ENCODE results near the gene TSPYL6. TPM values are rescaled to one million over a fixed set of nuclear protein-coding genes. Genes with fewer than 3 reads are reported as not detected.
A peak's percentile ranks its signal among the peaks of the same experiment; 100 is the strongest.
"Not testable (repeated sequence)": the region's sequence is repeated elsewhere in the genome, so short reads cannot be mapped to it uniquely, and the experiment has no call there.

Gene TSPYL6
- not detected in 2 replicates for total RNA-seq (2022)
- not detected for Bru-seq, nascent RNA
- BruChase-seq, experiment 1, labeled RNA remaining after a 6-hour chase: not detected
- percentile 14 among the genes with signal in this experiment for BruChase-seq, experiment 2, labeled RNA remaining after a 2-hour chase
- long read RNA-seq: 0 reads

GRCh38 chr2:54256091-54256694, at the start of gene TSPYL6:
TSPYL6 (minus strand) TSS chr2:54256229; CDS start chr2:54256151, 78 bp downstream.
- no peaks in the 10 kb centered on the region for H3K27me3 Mint-ChIP-seq (ENCODE audit: unreplicated experiment)
- no peak within 1 kb of the TSS for H3K4me3 Mint-ChIP-seq (ENCODE audit: low read depth, unreplicated experiment)
- intact Hi-C loops (cut with micrococcal nuclease; ENCODE audit: unreplicated experiment): no loop called here
- TF ChIP-seq CTCF (IDR thresholded peaks at IDR 0.05; ENCODE audit: unreplicated experiment): no peak
- no peak for DNase-seq
- no peaks in the 10 kb centered on the region for H3K4me1 Mint-ChIP-seq (ENCODE audit: low read depth, unreplicated experiment)
- no peak within 1 kb of the TSS for H3K27ac Mint-ChIP-seq (ENCODE audit: unreplicated experiment)
- no peaks in the 10 kb centered on the region for H3K36me3 Mint-ChIP-seq (ENCODE audit: insufficient read depth, unreplicated experiment)
- no peaks in the 10 kb centered on the region for H3K9me3 Mint-ChIP-seq (ENCODE audit: low read depth, unreplicated experiment)
- BruUV-seq (replicated peaks): no TSS peak
- CTCF ChIA-PET: no interaction called here

GRCh38 chr2:54303631-54304030, 47.6 kb upstream of the TSPYL6 start:
- Mint-ChIP-seq H3K9me3 (ENCODE audit: low read depth, unreplicated experiment) (no peaks in the 10 kb centered on the region), H3K27ac (ENCODE audit: unreplicated experiment) (no peak overlapping the region), H3K36me3 (ENCODE audit: insufficient read depth, unreplicated experiment) (no peaks in the 10 kb centered on the region), H3K4me3 (ENCODE audit: low read depth, unreplicated experiment) (no peak overlapping the region), H3K4me1 (ENCODE audit: low read depth, unreplicated experiment) (no peaks in the 10 kb centered on the region), H3K27me3 (ENCODE audit: unreplicated experiment) (no peaks in the 10 kb centered on the region)
- intact Hi-C loops (cut with micrococcal nuclease; ENCODE audit: unreplicated experiment): no loop called here
- BruUV-seq (replicated peaks): no TSS peak
- no peak for TF ChIP-seq CTCF (IDR thresholded peaks at IDR 0.05; ENCODE audit: unreplicated experiment)
- no peak for DNase-seq
- CTCF ChIA-PET: no interaction called here

- Mint-ChIP-seq H3K36me3 (ENCODE audit: insufficient read depth, unreplicated experiment) (no peaks in the 10 kb centered on the region), H3K27me3 (ENCODE audit: unreplicated experiment) (no peaks in the 10 kb centered on the region), H3K4me3 (ENCODE audit: low read depth, unreplicated experiment) (no peak overlapping the region), H3K9me3 (ENCODE audit: low read depth, unreplicated experiment) (no peaks in the 10 kb centered on the region), H3K27ac (ENCODE audit: unreplicated experiment) (no peak overlapping the region), H3K4me1 (ENCODE audit: low read depth, unreplicated experiment) (no peaks in the 10 kb centered on the region)
- intact Hi-C loops (cut with micrococcal nuclease; ENCODE audit: unreplicated experiment): no loop called here
- CTCF ChIA-PET: no interaction called here
- BruUV-seq (replicated peaks): no TSS peak
- no peak for DNase-seq
- TF ChIP-seq CTCF (IDR thresholded peaks at IDR 0.05; ENCODE audit: unreplicated experiment): no peak
These were observed 42.5 kb upstream of the TSPYL6 start for GRCh38 chr2:54298514-54298913.

GRCh38 chr2:54295911-54296310, 39.9 kb upstream of the TSPYL6 start:
- intact Hi-C loops (cut with micrococcal nuclease; ENCODE audit: unreplicated experiment): no loop called here
- Mint-ChIP-seq H3K9me3 (ENCODE audit: low read depth, unreplicated experiment) (no peaks in the 10 kb centered on the region), H3K4me1 (ENCODE audit: low read depth, unreplicated experiment) (no peaks in the 10 kb centered on the region), H3K36me3 (ENCODE audit: insufficient read depth, unreplicated experiment) (no peaks in the 10 kb centered on the region), H3K27me3 (ENCODE audit: unreplicated experiment) (no peaks in the 10 kb centered on the region), H3K4me3 (ENCODE audit: low read depth, unreplicated experiment) (no peak overlapping the region), H3K27ac (ENCODE audit: unreplicated experiment) (no peak overlapping the region)
- no TSS peak for BruUV-seq (replicated peaks)
- CTCF ChIA-PET: no interaction called here
- DNase-seq: no peak
- TF ChIP-seq CTCF (IDR thresholded peaks at IDR 0.05; ENCODE audit: unreplicated experiment): no peak

DNA sequence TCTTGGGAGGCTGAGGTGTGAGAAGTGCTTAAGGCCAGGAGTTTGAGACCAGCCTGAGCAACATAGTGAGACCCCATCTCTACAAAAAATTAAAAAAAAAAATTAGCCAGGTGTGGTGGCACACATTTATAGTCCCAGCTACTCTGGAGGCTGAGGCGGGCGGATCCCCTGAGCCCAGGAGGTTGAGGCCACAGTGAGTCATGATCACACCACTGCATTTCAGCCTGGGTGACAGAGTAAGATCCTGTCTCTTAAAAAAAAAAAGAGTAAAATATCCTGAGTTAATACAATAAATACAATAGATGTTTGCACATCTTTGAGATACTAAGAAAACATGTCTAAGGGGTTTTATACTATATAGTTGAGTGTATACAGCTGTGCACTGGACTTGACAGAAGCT, 38.6 kb upstream of the TSPYL6 start:
- H3K27me3 Mint-ChIP-seq (ENCODE audit: unreplicated experiment); CTCF ChIA-PET: not testable (repeated sequence)

More for the DNA sequence above, 38.6 kb upstream of the TSPYL6 start:
- DNase-seq; H3K9me3 Mint-ChIP-seq (ENCODE audit: low read depth, unreplicated experiment); H3K4me1 Mint-ChIP-seq (ENCODE audit: low read depth, unreplicated experiment); intact Hi-C loops (cut with micrococcal nuclease; ENCODE audit: unreplicated experiment); H3K4me3 Mint-ChIP-seq (ENCODE audit: low read depth, unreplicated experiment); H3K27ac Mint-ChIP-seq (ENCODE audit: unreplicated experiment); BruUV-seq (replicated peaks); H3K36me3 Mint-ChIP-seq (ENCODE audit: insufficient read depth, unreplicated experiment): not testable (repeated sequence)
